Kidney tubule cell (primary cell): ENCODE measurements around the gene UNC5B.

Experiments used
- DNase-seq: peaks from one replicate; pipeline ENCODE4 v3.0.0-alpha.2; 2018; ENCODE audit warnings: low spot score

The UNC5B gene

DNA sequence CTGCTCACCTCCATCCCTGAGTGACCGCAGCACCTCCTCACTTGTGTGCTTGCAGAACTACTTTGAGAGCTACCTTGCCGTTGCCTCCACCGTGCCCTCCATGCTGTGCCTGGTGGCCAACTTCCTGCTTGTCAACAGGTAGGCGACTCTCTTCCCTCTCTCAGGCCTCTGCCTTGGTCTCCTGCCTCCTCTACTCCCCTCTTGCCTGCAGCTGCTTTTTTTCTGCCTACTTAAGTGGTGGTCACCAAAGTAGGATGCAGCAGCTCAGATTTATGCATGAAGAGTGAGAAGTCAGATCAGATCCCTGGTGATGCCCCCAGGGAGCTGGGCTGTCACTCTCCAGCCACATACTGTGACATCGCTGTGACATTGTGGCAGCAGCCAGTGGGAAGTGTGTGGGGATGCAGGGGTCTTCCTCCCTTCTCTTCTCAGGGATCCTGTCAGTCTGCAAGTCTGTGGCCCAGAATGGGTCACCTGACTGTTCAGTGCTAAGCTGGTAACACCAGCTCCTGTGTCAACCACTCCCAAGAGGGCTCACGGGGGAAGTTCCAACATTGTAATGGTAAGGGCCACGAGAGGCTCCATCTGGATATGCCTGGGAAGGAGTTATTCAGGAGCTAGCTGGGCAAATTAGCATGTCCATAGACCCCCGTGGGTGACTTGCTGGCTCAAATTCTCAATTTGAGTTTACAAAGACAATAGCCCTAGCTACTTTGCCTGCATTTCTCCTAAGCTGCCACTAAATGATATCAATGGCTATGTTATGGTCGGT lies 132.0 kb downstream of the UNC5B start:
- DNase-seq, result no peak

DNA sequence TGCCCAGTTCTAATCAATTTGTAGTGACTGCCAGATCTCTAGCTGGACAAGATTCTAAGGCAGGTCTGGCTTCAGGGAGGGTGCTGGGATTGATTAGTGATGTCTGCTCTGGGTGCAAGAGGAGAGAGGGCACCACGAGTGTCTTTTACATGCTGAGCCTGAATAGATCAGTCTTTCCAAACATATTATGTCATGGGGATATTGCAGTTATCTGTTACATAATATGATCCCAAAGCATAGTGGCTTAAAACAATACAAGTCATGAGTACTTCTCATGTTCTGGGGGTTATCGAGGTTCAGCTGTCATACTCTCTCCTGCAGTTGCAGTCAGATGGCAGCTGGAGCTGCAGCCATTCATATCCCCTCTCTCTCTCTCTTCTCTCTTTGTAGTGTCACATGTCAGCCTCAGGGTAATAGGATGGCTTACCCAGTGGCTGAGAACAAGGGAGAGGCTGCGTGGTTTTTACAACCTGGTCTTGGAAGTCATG lies 132.7 kb downstream of the UNC5B start:
- no peak for DNase-seq

DNA sequence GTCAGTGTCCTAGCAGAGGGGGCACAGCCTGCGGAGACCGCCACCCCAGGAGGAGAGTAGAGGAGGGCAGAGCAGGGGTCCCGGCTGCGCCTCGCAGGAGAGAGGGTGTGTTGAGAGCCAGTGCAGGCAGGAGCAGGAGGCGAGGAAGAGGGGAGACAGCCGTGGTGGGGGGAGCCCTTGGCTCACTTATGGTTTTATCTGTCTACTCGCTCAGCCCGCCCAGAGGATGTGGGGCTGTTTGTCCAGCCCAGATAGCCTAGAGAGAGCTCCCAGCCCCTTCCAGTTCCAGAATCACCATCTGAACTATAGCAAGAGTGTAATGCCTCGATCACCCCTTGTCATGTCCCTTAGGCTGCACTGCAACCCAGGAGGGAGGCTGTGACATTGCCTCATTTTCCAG lies 133.3 kb downstream of the UNC5B start:
- DNase-seq, result no peak

DNA sequence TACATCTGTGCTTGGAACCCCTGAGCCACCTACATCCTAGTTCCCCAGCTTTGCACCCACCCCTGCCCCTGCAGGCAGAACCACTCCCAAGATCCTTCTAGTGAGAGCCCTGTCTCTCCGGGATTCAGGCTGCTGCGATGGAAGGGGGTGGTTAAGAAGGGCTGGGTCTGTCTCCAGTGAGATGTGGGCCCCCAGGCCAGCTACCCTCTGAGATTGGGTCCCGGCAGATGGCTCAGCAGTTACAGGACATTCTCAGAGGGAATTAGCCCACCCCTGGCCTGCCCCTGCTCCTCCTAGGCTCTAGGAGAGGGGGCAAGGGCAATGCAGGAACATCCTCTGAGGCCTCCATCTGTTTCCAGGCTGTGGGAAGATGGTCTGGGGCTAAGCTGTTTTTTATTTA lies 134.4 kb downstream of the UNC5B start:
- no peak for DNase-seq

DNA sequence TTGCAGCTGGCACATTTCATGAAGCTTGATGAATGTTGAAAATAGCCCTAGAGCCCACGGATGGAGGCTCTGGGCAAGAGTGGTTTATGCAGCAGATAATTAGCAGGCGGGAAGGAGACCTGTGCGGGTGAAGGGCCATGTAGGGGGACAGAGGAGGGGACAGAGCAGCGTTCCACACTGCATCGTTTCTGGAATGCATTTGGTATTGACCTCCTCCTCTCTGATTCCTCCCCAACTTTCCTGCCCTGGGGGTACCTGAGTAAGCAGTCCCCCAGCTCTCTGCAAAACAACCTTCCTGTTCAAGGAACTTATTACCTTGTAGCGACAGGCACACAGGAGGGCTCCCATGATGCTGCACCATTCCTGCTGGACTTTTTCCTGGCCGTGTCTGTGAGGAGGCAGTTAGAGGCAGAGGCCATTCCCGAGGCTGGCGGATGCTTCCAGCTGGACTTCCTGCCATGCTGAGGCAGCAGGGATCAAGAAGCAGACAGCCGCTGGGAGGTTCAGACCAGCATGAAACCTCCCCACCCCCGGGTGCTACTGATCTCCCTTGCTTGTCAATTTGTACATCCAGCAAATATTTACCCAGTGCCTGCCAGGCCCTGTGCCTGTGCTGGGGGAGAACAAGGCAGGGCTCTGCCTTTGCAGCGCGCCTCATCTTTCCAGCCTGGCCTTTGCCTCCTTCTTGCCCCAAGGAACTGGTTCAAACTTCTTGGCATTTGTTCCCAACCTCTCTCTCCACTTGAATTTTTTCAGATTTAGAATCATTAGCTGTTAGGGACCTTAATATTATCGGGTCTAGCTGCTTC lies 135.4 kb downstream of the UNC5B start:
- DNase-seq, result no peak

DNA sequence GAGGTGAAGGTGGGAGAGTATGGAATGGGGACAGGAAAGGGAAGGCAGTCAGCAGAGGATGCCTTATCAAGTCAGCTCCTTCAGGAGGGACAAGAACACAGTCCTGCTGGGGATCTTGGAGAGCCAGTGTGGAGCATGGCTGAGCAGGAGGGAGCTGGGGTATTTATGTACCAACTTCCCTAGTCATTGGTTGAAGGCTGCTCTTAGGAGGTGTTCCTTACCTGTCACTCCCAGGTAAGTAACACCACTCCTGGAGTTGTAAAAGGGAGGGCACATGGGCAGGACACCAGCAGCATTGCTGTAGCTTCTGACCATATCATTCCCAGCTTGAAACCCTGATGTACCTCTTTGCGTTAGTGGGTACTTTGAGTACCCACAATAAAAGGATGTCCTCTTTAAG lies 136.5 kb downstream of the UNC5B start:
- no peak for DNase-seq

DNA sequence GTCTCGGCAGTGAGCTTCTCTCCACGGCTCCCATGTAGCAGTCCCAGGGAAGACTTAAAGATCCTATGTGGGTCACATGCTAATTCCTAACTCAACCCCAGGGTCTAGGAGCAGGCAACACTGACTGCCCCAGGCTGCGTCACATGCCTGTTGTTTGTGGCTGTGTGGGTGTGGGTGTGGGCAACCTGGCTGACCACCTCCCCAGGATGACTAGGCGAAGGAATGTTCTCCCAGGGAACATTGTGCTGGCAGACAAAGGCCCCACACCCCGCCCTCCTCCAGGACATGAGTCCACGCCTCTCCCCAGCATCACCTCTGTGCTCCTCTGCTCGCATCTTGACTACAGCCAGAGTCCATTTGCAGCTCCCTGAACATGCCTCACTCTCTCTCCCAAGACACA lies 137.0 kb downstream of the UNC5B start:
- peak; percentile 45 for DNase-seq

DNA sequence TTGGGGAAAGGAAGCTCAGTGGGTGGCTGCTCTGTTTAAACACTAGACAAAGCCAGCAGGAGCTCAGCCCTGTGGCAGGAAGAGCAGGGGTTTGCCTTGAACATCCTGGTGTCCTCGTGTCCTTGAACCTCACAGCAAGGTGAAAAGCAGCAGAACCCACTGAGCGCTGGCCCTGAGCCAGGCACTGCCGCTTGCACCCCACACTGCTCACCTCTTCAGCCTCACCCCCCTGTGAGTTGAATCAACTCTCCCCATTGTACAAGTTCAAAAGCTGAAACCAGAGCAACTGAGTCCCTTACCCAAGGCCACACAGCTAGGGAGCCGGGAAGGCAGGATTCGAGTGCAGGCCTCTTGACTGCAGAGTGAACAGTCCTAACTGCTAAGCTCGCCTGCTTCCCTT lies 138.7 kb downstream of the UNC5B start:
- DNase-seq, result no peak

DNA sequence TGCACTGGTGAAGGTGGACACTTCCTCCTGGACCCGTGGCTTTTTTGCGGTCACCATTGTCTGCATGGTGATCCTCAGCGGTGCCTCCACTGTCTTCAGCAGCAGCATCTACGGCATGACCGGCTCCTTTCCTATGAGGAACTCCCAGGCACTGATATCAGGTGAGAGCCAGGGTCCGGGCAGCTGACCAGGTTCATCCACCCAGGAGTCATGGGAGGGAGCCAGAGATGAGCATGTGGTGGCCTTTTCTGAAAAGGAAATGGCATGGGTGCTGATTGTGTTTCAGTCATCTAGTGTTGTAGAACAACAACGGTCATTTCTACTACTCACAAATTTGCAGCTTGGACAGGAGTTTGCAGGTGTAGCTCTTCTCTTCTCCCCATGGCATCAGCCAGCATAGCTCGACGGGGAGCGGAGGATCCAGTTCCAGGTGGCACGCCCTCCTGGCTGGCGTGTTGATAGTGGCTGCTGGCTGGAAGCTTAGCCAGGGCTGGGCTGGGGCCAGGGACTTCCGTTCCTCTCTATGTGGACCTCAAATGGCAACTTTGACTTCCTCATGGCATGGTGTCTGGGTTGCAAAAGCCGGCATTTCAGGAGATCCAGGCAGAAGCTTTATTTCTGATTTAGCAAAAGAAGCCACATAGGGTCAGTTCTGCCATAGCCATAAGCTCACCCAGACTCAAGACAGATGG lies 139.4 kb downstream of the UNC5B start:
- no peak for DNase-seq
